ENCODE data around the gene TTC4.

Gene TTC4

GRCh38 chr1:54703471-54703870 lies 12.2 kb upstream of the TTC4 start:
- no peak for DNase-seq (ENCODE audit: low read depth, low spot score)

- peak; percentile 13 for DNase-seq (ENCODE audit: low read depth, low spot score)
These were observed 10.5 kb upstream of the TTC4 start for GRCh38 chr1:54705153-54705552.

- no peak for DNase-seq (ENCODE audit: low read depth, low spot score)
These were observed 9.2 kb upstream of the TTC4 start for GRCh38 chr1:54706419-54706818.

- no peak for DNase-seq (ENCODE audit: low read depth, low spot score)
These were observed 7.3 kb upstream of the TTC4 start for GRCh38 chr1:54708385-54708784.

- DNase-seq (ENCODE audit: low read depth, low spot score) = no peak
These were observed 5.9 kb upstream of the TTC4 start for GRCh38 chr1:54709547-54710292.

GRCh38 chr1:54710434-54710833 lies 5.2 kb upstream of the TTC4 start:
- DNase-seq (ENCODE audit: low read depth, low spot score) = no peak

- no peak for DNase-seq (ENCODE audit: low read depth, low spot score)
These were observed 4.8 kb upstream of the TTC4 start for GRCh38 chr1:54710841-54711240.

GRCh38 chr1:54711536-54711935 lies 4.1 kb upstream of the TTC4 start:
- DNase-seq (ENCODE audit: low read depth, low spot score) = no peak

GRCh38 chr1:54714881-54715492 lies 674 bp upstream of the TTC4 start:
- no peak for DNase-seq (ENCODE audit: low read depth, low spot score)

- peak; percentile 47 for DNase-seq (ENCODE audit: low read depth, low spot score)
These were observed 812 bp downstream of the TTC4 start for GRCh38 chr1:54716299-54717047.

GRCh38 chr1:54721719-54722118 lies 6.1 kb downstream of the TTC4 start:
- DNase-seq (ENCODE audit: low read depth, low spot score) = no peak

GRCh38 chr1:54723985-54724384 lies 8.3 kb downstream of the TTC4 start:
- DNase-seq (ENCODE audit: low read depth, low spot score) = no peak

- no peak for DNase-seq (ENCODE audit: low read depth, low spot score)
These were observed 9.1 kb downstream of the TTC4 start for GRCh38 chr1:54724771-54725170.

GRCh38 chr1:54728027-54728426 lies 12.4 kb downstream of the TTC4 start:
- DNase-seq (ENCODE audit: low read depth, low spot score) = peak; percentile 59

- no peak for DNase-seq (ENCODE audit: low read depth, low spot score)
These were observed 21.0 kb downstream of the TTC4 start for GRCh38 chr1:54736685-54737084.

- DNase-seq (ENCODE audit: low read depth, low spot score) = no peak
These were observed 22.6 kb downstream of the TTC4 start for GRCh38 chr1:54738244-54738643.

GRCh38 chr1:54741531-54741930 lies 25.9 kb downstream of the TTC4 start:
- DNase-seq (ENCODE audit: low read depth, low spot score) = no peak

- no peak for DNase-seq (ENCODE audit: low read depth, low spot score)
These were observed 26.6 kb downstream of the TTC4 start for GRCh38 chr1:54742282-54742681.

GRCh38 chr1:54743416-54744226 lies 28.0 kb downstream of the TTC4 start:
- no peak for DNase-seq (ENCODE audit: low read depth, low spot score)

- no peak for DNase-seq (ENCODE audit: low read depth, low spot score)
These were observed 29.0 kb downstream of the TTC4 start for GRCh38 chr1:54744696-54745095.

- DNase-seq (ENCODE audit: low read depth, low spot score) = no peak
These were observed 29.6 kb downstream of the TTC4 start for GRCh38 chr1:54745274-54745673.

GRCh38 chr1:54745864-54746263 lies 30.2 kb downstream of the TTC4 start:
- no peak for DNase-seq (ENCODE audit: low read depth, low spot score)
